Endothelial cell (in vitro differentiated cells): ENCODE measurements around the gene ABCG1. TPM values are rescaled to one million over a fixed set of nuclear protein-coding genes. Genes with fewer than 3 reads are reported as not detected.

Source experiments
- DNase-seq: peaks from one replicate; pipeline ENCODE4 v3.0.0; 2021; ENCODE audit warnings: low spot score
- H3K27ac Mint-ChIP-seq: one replicate; pipeline ENCODE4 v1.8.0; 2021; ENCODE audit warnings: mixed read lengths, inconsistent platforms; ENCODE audit not compliant: unreplicated experiment
- H3K27me3 Mint-ChIP-seq: one replicate; pipeline ENCODE4 v1.8.0; 2021; ENCODE audit warnings: mild to moderate bottlenecking, moderate library complexity, mixed read lengths, inconsistent platforms; ENCODE audit not compliant: unreplicated experiment
- H3K36me3 Mint-ChIP-seq: one replicate; pipeline ENCODE4 v1.8.0; 2021; ENCODE audit warnings: mild to moderate bottlenecking, low read depth, mixed read lengths, inconsistent platforms; ENCODE audit not compliant: unreplicated experiment
- H3K4me1 Mint-ChIP-seq: one replicate; pipeline ENCODE4 v1.8.0; 2021; ENCODE audit warnings: mild to moderate bottlenecking, mixed read lengths, inconsistent platforms; ENCODE audit not compliant: unreplicated experiment
- H3K4me3 Mint-ChIP-seq: one replicate; pipeline ENCODE4 v1.8.0; 2021; ENCODE audit warnings: mild to moderate bottlenecking, mixed read lengths, inconsistent platforms; ENCODE audit not compliant: unreplicated experiment
- H3K9me3 Mint-ChIP-seq: one replicate; pipeline ENCODE4 v1.8.0; 2021; ENCODE audit warnings: mixed read lengths, inconsistent platforms; ENCODE audit not compliant: unreplicated experiment
- total RNA-seq: library from RNA; stranded (reverse); fragmentation: NEBNext Ultra II Directional; extraction: Animal tissue kit (Norgen Biotek cat#: 25700); gene quantifications from one replicate; pipeline ENCODE4 v1.2.1, GENCODE V29; 2021; ENCODE audit not compliant: unreplicated experiment
- TF ChIP-seq, protein P1 (sequence below): fragments of 200-600 bp; sonication (generic); IDR thresholded peaks from one replicate; pipeline ENCODE4 v1.5.0; 2021; ENCODE audit warnings: antibody characterized with exemption; ENCODE audit not compliant: unreplicated experiment

The ABCG1 gene
- total RNA-seq, 1 donor from 2014 or later, result 48.9 TPM

DNA sequence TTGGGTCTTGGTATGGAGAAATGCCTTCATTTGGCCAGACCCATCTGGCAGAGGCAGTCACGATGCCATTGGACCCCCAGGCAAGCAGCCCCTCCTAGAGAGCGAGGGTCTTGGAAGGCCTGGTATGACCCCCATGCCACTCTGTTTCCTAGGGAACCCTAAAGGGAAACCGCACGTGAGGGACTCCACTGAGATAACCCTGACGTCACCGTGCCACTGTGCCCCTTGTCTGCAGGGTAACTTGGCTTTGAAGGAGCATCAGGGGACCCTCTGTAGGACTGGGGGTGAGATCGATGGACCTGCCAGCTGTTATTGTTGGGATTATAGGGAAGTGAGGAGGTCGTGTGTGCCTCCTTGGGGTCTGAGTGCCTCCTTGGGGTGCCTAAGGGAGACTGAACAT, 34.5 kb downstream of the ABCG1 start:
- no peak for DNase-seq
- H3K27me3 Mint-ChIP-seq, result peaks cover 4% of the 10 kb centered on the region
- H3K36me3 Mint-ChIP-seq, result peaks cover 9% of the 10 kb centered on the region
- H3K27ac Mint-ChIP-seq, result no peak overlapping the region
- H3K4me1 Mint-ChIP-seq, result peaks cover 29% of the 10 kb centered on the region
- TF ChIP-seq, protein P1, sequence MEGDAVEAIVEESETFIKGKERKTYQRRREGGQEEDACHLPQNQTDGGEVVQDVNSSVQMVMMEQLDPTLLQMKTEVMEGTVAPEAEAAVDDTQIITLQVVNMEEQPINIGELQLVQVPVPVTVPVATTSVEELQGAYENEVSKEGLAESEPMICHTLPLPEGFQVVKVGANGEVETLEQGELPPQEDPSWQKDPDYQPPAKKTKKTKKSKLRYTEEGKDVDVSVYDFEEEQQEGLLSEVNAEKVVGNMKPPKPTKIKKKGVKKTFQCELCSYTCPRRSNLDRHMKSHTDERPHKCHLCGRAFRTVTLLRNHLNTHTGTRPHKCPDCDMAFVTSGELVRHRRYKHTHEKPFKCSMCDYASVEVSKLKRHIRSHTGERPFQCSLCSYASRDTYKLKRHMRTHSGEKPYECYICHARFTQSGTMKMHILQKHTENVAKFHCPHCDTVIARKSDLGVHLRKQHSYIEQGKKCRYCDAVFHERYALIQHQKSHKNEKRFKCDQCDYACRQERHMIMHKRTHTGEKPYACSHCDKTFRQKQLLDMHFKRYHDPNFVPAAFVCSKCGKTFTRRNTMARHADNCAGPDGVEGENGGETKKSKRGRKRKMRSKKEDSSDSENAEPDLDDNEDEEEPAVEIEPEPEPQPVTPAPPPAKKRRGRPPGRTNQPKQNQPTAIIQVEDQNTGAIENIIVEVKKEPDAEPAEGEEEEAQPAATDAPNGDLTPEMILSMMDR, result no peak
- H3K9me3 Mint-ChIP-seq, result no peaks in the 10 kb centered on the region
- no peak overlapping the region for H3K4me3 Mint-ChIP-seq

DNA sequence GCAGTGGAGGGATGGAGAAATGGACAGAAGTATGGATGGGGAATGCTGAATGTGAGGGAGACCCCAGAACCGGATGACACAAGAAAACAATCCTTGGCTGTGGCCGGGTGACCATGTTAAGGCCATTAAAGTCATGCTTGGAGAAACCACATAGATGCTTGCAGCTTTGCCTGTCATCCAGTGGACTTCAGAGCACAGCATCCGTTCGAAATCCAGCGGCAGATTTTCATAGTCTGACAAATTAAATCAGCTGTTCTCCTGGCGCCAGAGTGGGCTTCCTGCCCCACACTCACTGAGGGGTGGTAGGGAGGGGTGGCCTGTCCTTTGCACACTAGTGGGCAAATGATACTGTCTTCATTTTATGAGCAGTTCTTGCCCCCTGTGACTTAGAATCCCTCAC, 35.1 kb downstream of the ABCG1 start:
- Mint-ChIP-seq H3K9me3 (no peaks in the 10 kb centered on the region), H3K36me3 (peaks cover 9% of the 10 kb centered on the region), H3K4me3 (no peak overlapping the region), H3K27me3 (peaks cover 4% of the 10 kb centered on the region), H3K4me1 (peaks cover 29% of the 10 kb centered on the region), H3K27ac (no peak overlapping the region)
- DNase-seq, result no peak
- TF ChIP-seq, protein P1, result no peak

DNA sequence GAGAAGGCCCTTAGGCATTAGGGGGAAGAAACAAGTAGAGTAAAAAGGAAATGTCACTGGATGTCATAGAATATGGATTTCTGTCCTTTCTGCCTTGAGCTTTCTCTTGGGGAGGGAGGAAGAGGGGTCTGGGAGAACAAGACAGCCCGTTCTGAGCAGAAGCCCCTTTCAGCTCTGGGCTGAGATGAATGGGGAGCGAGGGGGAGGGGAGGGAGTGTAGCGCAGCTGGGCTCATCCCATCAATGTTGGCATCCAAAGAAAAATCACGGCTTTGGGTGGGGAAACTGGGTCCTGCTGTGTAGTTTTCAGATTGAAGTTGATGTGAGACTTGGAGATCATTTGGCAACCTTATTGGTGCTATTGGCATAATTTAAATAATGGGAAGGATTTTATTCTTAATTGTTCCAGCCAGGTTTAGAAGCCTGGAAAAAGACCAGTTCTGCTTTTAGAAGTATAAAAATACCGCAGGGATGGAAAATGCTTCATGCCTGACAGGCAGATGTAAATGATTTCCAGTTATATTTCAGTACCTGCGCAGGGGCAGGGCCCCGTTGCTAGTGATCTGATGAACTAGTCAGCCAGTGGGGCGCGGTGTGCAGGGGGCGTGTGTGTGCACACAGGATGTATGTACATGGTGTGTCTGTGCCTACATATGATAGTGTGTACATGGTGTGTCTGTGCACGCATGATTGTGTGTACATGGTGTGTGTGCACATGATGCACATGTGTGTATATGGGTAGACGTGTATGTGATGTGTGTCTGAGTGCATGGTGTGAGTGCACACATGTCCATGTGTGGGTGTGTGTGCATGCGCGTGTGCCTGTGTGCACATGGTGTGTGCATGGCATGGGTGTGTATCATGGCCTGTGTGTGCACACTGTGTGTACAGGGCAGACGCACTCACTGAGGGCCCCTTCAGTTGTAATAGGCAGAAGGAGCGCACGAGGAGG, 36.0 kb downstream of the ABCG1 start:
- Mint-ChIP-seq H3K27ac (peak overlapping the region; percentile 24), H3K9me3 (no peaks in the 10 kb centered on the region), H3K27me3 (peaks cover 2% of the 10 kb centered on the region), H3K36me3 (peaks cover 9% of the 10 kb centered on the region), H3K4me3 (no peak overlapping the region), H3K4me1 (peaks cover 32% of the 10 kb centered on the region)
- TF ChIP-seq, protein P1, result no peak
- DNase-seq, result no peak

DNA sequence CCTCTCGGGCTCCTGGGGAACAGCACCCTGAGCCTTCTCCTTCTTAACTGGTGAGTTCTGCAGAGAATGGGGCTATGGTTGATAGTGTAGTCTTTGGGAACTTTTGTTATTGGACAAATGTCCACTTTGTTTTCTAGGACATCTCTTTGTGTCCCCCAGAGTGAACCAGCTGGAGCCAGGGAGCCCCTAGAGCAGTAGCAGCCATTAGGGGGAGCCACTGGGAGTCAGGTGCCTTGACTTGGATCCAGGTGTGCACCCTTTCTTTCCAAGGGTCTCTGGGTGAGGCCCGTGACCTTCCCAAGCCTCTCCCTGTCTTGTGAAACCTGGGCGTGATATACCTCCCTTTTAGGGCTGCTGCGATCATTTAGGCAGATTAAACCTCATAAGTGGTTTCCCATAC, 36.9 kb downstream of the ABCG1 start:
- DNase-seq, result no peak
- TF ChIP-seq, protein P1, result no peak
- no peak overlapping the region for H3K4me3 Mint-ChIP-seq
- peaks cover 37% of the 10 kb centered on the region for H3K4me1 Mint-ChIP-seq
- no peak overlapping the region for H3K27ac Mint-ChIP-seq
- peaks cover 4% of the 10 kb centered on the region for H3K27me3 Mint-ChIP-seq
- peaks cover 9% of the 10 kb centered on the region for H3K36me3 Mint-ChIP-seq
- H3K9me3 Mint-ChIP-seq, result no peaks in the 10 kb centered on the region

DNA sequence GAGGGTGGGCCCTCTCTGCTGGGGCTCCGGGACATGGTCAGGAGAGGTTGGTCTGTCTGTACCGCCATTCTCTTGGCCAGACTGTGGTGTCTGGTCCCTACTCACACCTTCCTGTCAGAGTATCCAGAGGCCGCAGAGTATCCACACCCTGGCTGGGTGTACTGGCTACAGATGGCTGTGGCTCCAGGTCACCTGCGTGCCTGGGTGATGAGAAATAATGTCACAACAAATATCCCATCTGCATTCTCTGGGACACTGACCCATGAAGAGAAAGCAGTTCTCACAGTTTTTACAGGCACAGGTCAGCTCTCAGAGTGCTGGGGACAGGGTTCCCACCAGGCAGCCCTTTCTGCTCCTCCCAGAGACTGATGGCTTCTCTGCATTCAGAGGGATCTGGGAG, 37.4 kb downstream of the ABCG1 start:
- Mint-ChIP-seq H3K4me1 (peaks cover 36% of the 10 kb centered on the region), H3K9me3 (no peaks in the 10 kb centered on the region), H3K27ac (no peak overlapping the region), H3K4me3 (no peak overlapping the region), H3K36me3 (peaks cover 5% of the 10 kb centered on the region), H3K27me3 (peaks cover 4% of the 10 kb centered on the region)
- no peak for DNase-seq
- TF ChIP-seq, protein P1, result no peak
